ELF-1 (cell line): ENCODE data around the gene GNAS-AS1.

Experiments used
- DNase-seq: peaks from one replicate; pipeline ENCODE4 v3.0.0-alpha.2; 2016; ENCODE audit warnings: low read depth, low spot score

GNAS-AS1 gene

GRCh38 chr20:58783511-58784011 is 67.1 kb downstream of the GNAS-AS1 start:
- no peak for DNase-seq

- DNase-seq = no peak
These were observed 69.6 kb downstream of the GNAS-AS1 start for GRCh38 chr20:58781138-58781537.

GRCh38 chr20:58778760-58779159 is 71.9 kb downstream of the GNAS-AS1 start:
- DNase-seq = no peak

- no peak for DNase-seq
These were observed 73.0 kb downstream of the GNAS-AS1 start for GRCh38 chr20:58777657-58778056.

GRCh38 chr20:58776109-58776508 is 74.6 kb downstream of the GNAS-AS1 start:
- DNase-seq = no peak

- no peak for DNase-seq
These were observed 75.3 kb downstream of the GNAS-AS1 start for GRCh38 chr20:58775371-58775770.

GRCh38 chr20:58774667-58775263 is 75.9 kb downstream of the GNAS-AS1 start:
- DNase-seq = no peak

GRCh38 chr20:58774214-58774613 is 76.5 kb downstream of the GNAS-AS1 start:
- DNase-seq = no peak

GRCh38 chr20:58772786-58773185 is 77.9 kb downstream of the GNAS-AS1 start:
- no peak for DNase-seq
